GM12892 (cell line): ENCODE measurements around the gene SFI1.

ENCODE experiments used
- POLR2A ChIP-seq: IDR thresholded peaks from 2 replicates; pipeline ENCODE4 v1.6.1; 2011; ENCODE audit warnings: low read depth, low read length, control low read depth
- POLR2AphosphoS5 ChIP-seq: IDR thresholded peaks from 2 replicates; pipeline ENCODE4 v1.6.1; 2011; ENCODE audit warnings: low read depth, low read length, control low read depth
- TAF1 ChIP-seq: IDR thresholded peaks from 2 replicates; pipeline ENCODE4 v1.6.1; 2011; ENCODE audit warnings: low read depth, mild to moderate bottlenecking, control low read depth, low read length, borderline replicate concordance

DNA sequence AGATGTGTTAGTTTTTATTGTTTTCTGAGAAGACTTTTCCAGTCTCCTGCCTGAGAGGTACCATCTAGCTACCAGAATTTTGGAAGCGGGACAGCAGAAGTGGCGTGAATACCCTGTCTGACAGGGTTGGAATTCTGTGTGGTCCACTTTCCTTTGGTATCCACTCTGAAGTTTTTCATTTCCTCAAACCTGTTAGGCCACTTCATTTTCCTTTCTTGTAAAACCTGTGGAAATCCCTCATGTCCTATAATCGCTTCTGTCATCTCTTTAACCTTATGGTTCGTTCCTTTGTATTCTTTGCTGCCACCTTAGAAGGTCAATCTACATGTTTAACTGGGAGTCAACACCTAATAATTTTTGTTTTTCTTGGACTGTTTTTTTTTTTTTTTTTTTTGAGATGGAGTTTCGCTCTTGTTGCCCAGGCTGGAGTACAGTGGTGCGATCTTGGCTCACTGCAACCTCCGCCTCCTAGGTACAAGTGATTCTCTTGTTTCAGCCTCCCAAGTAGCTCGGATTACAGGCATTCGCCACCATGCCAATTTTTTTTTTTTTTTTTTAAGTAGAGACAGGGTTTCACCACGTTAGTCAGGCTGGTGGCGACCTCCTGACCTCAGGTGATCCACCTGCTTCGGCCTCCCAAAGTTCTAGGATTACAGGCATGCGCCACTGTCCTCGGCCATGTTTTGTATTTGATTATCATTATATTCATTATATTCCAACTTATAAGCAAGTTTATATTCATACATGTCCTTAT is 7.1 kb downstream of the SFI1 start:
- no peak for TF ChIP-seq POLR2A
- no peak for TF ChIP-seq POLR2AphosphoS5
- TF ChIP-seq TAF1, result no peak
